ENCODE results near the gene LPCAT2.

Gene LPCAT2

DNA sequence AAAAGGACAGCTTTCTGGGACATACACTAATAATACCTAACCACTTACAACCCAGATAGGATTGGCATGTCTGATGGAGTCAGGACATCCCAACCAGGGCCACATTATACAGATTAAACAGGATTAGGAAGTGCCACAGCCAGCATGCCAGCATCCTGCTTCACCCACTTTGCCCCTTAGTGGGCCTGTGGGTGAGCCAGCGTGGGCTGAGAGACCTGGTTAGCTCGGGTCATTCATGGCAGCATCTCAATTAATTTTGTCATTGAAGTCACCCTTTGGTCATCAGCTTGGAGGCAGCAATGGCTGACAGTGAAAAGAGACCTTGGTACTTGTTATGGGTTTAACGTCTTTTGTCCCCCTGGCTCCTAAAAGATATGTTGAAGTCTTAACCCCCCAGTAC is 117.0 kb downstream of the LPCAT2 start:
- Mint-ChIP-seq H3K4me1 (ENCODE audit: low read depth in 2 of 2) (peaks cover 0 to 3% of the 10 kb centered on the region in 2 donors), H3K27ac (no peak overlapping the region), H3K9me3 (no peaks in the 10 kb centered on the region), H3K27me3 (peaks cover 4 to 23% of the 10 kb centered on the region in 2 donors), H3K36me3 (ENCODE audit: insufficient read depth) (no peaks in the 10 kb centered on the region), H3K4me3 (no peak overlapping the region)
- no peak for DNase-seq
- no peak for ATAC-seq (replicated peaks)

GRCh38 chr16:55628306-55628968 is 119.6 kb downstream of the LPCAT2 start:
- no peak for ATAC-seq (replicated peaks)
- DNase-seq = no peak
- H3K27ac Mint-ChIP-seq = no peak overlapping the region
- peaks cover 4 to 32% of the 10 kb centered on the region in 2 donors for H3K27me3 Mint-ChIP-seq
- H3K4me1 Mint-ChIP-seq (ENCODE audit: low read depth in 2 of 2) = no peaks in the 10 kb centered on the region
- H3K9me3 Mint-ChIP-seq = no peaks in the 10 kb centered on the region
- no peaks in the 10 kb centered on the region for H3K36me3 Mint-ChIP-seq (ENCODE audit: insufficient read depth)
- no peak overlapping the region for H3K4me3 Mint-ChIP-seq

DNA sequence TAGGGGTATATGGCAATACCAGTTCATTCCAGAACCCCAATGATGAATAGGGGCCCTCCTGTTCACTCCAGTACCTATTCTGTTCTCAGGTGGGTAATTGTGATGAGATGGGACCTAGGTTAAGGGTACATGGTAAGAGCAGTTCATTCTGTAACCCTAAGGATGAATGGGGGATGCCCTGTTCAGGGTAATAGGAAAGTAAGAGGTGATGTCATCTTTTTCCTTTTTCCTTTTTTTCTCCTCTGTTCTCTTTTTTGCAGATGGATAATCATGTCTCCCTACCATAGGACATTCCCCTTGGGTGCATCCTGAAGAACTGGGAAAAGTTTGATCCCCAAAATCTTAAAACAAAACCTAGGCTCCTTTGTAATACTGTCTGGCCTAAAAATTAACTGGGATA is 121.9 kb downstream of the LPCAT2 start:
- no peak for DNase-seq
- no peaks in the 10 kb centered on the region for H3K4me1 Mint-ChIP-seq (ENCODE audit: low read depth in 2 of 2)

DNA sequence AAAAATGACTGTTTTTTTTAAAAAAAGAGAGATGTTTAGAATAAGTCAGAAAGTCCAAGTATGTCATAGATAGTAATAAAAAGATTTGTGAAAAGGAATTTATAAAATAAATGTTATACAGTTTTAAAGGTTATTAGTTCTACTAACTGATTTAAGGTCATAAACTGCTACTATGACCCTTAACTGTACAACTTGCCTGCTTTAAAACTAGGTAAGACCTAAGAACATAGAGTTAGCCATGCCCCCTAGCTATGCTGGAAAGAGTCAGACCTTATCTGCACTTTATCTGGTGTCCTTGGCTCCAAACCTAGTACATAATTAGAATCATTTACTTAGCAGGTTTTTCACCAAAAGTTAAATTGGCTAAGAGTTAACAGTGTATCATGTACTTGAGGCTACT is 123.4 kb downstream of the LPCAT2 start:
- DNase-seq (no peak), ATAC-seq (replicated peaks) (no peak)
- no peaks in the 10 kb centered on the region for H3K36me3 Mint-ChIP-seq (ENCODE audit: insufficient read depth)
- H3K27me3 Mint-ChIP-seq = peaks cover 5 to 56% of the 10 kb centered on the region in 2 donors
- H3K4me3 Mint-ChIP-seq = no peak overlapping the region
- H3K9me3 Mint-ChIP-seq = no peaks in the 10 kb centered on the region
- H3K4me1 Mint-ChIP-seq (ENCODE audit: low read depth in 2 of 2) = no peaks in the 10 kb centered on the region
- H3K27ac Mint-ChIP-seq = no peak overlapping the region

More for the DNA sequence above, 121.9 kb downstream of the LPCAT2 start:
- H3K9me3 Mint-ChIP-seq = no peaks in the 10 kb centered on the region
- no peak for ATAC-seq (replicated peaks)
- no peak overlapping the region for H3K4me3 Mint-ChIP-seq
- peaks cover 4 to 42% of the 10 kb centered on the region in 2 donors for H3K27me3 Mint-ChIP-seq
- no peaks in the 10 kb centered on the region for H3K36me3 Mint-ChIP-seq (ENCODE audit: insufficient read depth)
- no peak overlapping the region for H3K27ac Mint-ChIP-seq

GRCh38 chr16:55634193-55634592 is 125.3 kb downstream of the LPCAT2 start:
- H3K9me3 Mint-ChIP-seq = no peaks in the 10 kb centered on the region
- no peak overlapping the region for H3K4me3 Mint-ChIP-seq
- ATAC-seq (replicated peaks) (no peak), DNase-seq (no peak)
- H3K4me1 Mint-ChIP-seq (ENCODE audit: low read depth in 2 of 2) = no peaks in the 10 kb centered on the region
- H3K27ac Mint-ChIP-seq = no peak overlapping the region
- H3K27me3 Mint-ChIP-seq = peaks cover 12 to 69% of the 10 kb centered on the region in 2 donors
- no peaks in the 10 kb centered on the region for H3K36me3 Mint-ChIP-seq (ENCODE audit: insufficient read depth)

Data from effector memory CD8-positive, alpha-beta T cell (primary cell).